HepG2 (cell line): ENCODE data around the gene INO80B. TPM values are rescaled to one million over a fixed set of nuclear protein-coding genes. Genes with fewer than 3 reads are reported as not detected.
A peak's percentile ranks its signal among the peaks of the same experiment; 100 is the strongest.

Experiments used
- ATF4 ChIP-seq, 2 experiments: fragments of 450-650 bp in 1 of 2; sonication (generic) in 1 of 2; formaldehyde crosslinking; IDR thresholded peaks; 2 replicates each; pipeline versions ENCODE4 v1.5.0 to v1.8.0; 2020 to 2022; ENCODE audit warnings: mild to moderate bottlenecking in 1 of 2, missing genetic modification reagents in 1 of 2
- EZH2 ChIP-seq: conservative IDR thresholded peaks from 2 replicates; pipeline ENCODE4 v1.6.1; 2012; ENCODE audit warnings: mild to moderate bottlenecking, low read depth, low read length, moderate library complexity
- HIC2 ChIP-seq: sonication (generic); formaldehyde crosslinking; IDR thresholded peaks from 2 replicates; pipeline ENCODE4 v1.9.0; 2022; ENCODE audit warnings: low read depth, missing genetic modification reagents
- JUNB ChIP-seq: sonication (generic); formaldehyde crosslinking; IDR thresholded peaks from 2 replicates; pipeline ENCODE4 v1.8.0; 2022; ENCODE audit warnings: missing genetic modification reagents, mild to moderate bottlenecking, borderline replicate concordance
- MAFF ChIP-seq: IDR thresholded peaks from 2 replicates; pipeline ENCODE4 v1.6.1; 2011; ENCODE audit warnings: low read depth, low read length, improper control_type of control experiment
- MIER2 ChIP-seq: IDR thresholded peaks from 2 replicates; pipeline ENCODE4 v1.6.1; 2016; ENCODE audit warnings: missing biosample characterization, missing genetic modification reagents
- NFIB ChIP-seq: sonication (generic); formaldehyde crosslinking; IDR thresholded peaks from 2 replicates; pipeline ENCODE4 v1.9.0; 2021; ENCODE audit warnings: missing genetic modification reagents, mild to moderate bottlenecking, borderline replicate concordance
- PITX1 ChIP-seq: sonication (generic); formaldehyde crosslinking; IDR thresholded peaks from 2 replicates; pipeline ENCODE4 v1.5.1; 2020; ENCODE audit warnings: mild to moderate bottlenecking, missing genetic modification reagents
- PLRG1 ChIP-seq: fragments of 450-650 bp; conservative IDR thresholded peaks from 2 replicates; pipeline ENCODE4 v1.6.1; 2016
- PRDM10 ChIP-seq: sonication (generic); formaldehyde crosslinking; IDR thresholded peaks from 2 replicates; pipeline ENCODE4 v1.4.0; 2020; ENCODE audit warnings: low read depth, missing genetic modification reagents
- RBFOX2 ChIP-seq: fragments of 200-400 bp; formaldehyde crosslinking; IDR thresholded peaks from 2 replicates; pipeline ENCODE4 v1.6.1; 2017; ENCODE audit warnings: low read depth, mild to moderate bottlenecking, low read length
- SRY ChIP-seq: sonication (generic); formaldehyde crosslinking; IDR thresholded peaks from 2 replicates; pipeline ENCODE4 v1.8.0; 2022; ENCODE audit warnings: mild to moderate bottlenecking, missing genetic modification reagents
- TEF ChIP-seq: sonication (generic); formaldehyde crosslinking; IDR thresholded peaks from 2 replicates; pipeline ENCODE4 v1.5.0; 2020; ENCODE audit warnings: missing genetic modification reagents
- YEATS2 ChIP-seq: sonication (generic); formaldehyde crosslinking; IDR thresholded peaks from 2 replicates; pipeline ENCODE4 v1.4.0; 2020; ENCODE audit warnings: missing genetic modification reagents, borderline replicate concordance
- ZNF136 ChIP-seq: sonication (generic); formaldehyde crosslinking; IDR thresholded peaks from 2 replicates; pipeline ENCODE4 v1.8.1; 2022; ENCODE audit warnings: low read depth, mild to moderate bottlenecking, moderate library complexity, missing genetic modification reagents
- ZNF256 ChIP-seq: sonication (generic); formaldehyde crosslinking; conservative IDR thresholded peaks from 2 replicates; pipeline ENCODE4 v1.4.0; 2020; ENCODE audit warnings: missing genetic modification reagents
- ZNF292 ChIP-seq: sonication (generic); formaldehyde crosslinking; IDR thresholded peaks from 2 replicates; pipeline ENCODE4 v1.8.1; 2022; ENCODE audit warnings: mild to moderate bottlenecking, low read depth, missing genetic modification reagents, borderline replicate concordance
- ZNF546 ChIP-seq: sonication (generic); formaldehyde crosslinking; conservative IDR thresholded peaks from 2 replicates; pipeline ENCODE4 v1.8.1; 2023; ENCODE audit warnings: mild to moderate bottlenecking, missing genetic modification reagents
- ZNF710 ChIP-seq: sonication (generic); formaldehyde crosslinking; IDR thresholded peaks from 2 replicates; pipeline ENCODE4 v1.5.0; 2020; ENCODE audit warnings: mild to moderate bottlenecking, missing genetic modification reagents, borderline replicate concordance
- ZNF749 ChIP-seq: sonication (generic); formaldehyde crosslinking; IDR thresholded peaks from 2 replicates; pipeline ENCODE4 v1.8.0; 2022; ENCODE audit warnings: mild to moderate bottlenecking, missing genetic modification reagents, moderate library complexity, borderline replicate concordance
- ZSCAN20 ChIP-seq: sonication (generic); formaldehyde crosslinking; IDR thresholded peaks from 2 replicates; pipeline ENCODE4 v1.4.0; 2020; ENCODE audit warnings: missing genetic modification reagents, mild to moderate bottlenecking, borderline replicate concordance
- polyA plus RNA-seq, 8 experiments: library from polyadenylated mRNA; depleted of rRNA in 3 of 8; stranded (reverse) in 7 of 8; unstranded in 1 of 8; fragments of >200 nt; fragmentation: Illumina TruSeq in 4 of 8; extraction: Trizol in 4 of 8; gene quantifications; 2 replicates each; pipeline versions ENCODE4 v1.2.1 to v1.2.3, GENCODE V29; 2011 to 2016; ENCODE audit warnings: low read depth in 4 of 8, missing spikeins in 1 of 8, mixed read lengths in 1 of 8; ENCODE audit not compliant: insufficient read depth in 1 of 8
- total RNA-seq, 5 experiments: library from RNA; depleted of rRNA; stranded (reverse); fragments of >200 nt; fragmentation: Illumina TruSeq; extraction: Trizol; gene quantifications; 2 replicates each; pipeline ENCODE4 v1.2.3, GENCODE V29; 2016; ENCODE audit warnings: low read depth in 1 of 5

The INO80B gene
- total and polyA plus RNA-seq, 2 of the 13 experiments (the other 11 are each of a cell fraction or from before 2014, with no cell fraction given), result 6.2 to 14.5 TPM

GRCh38 chr2:74499267-74499939, 44.5 kb downstream of the INO80B start, which contains the start of gene LBX2 (continued):
- no peak for TF ChIP-seq JUNB (CRISPR knock-in tag)
- TF ChIP-seq MIER2 (CRISPR knock-in tag), result no peak
- TF ChIP-seq PITX1, result peak; percentile 49
- TF ChIP-seq NFIB (CRISPR knock-in tag), result no peak
- TF ChIP-seq ZNF136, result no peak
- no peak for TF ChIP-seq ZSCAN20 (CRISPR knock-in tag)
- no peak; the same call in 1 of the 2 replicates for TF ChIP-seq SRY (CRISPR knock-in tag)
- no peak for TF ChIP-seq ATF4 (CRISPR knock-in tag; IDR thresholded peaks at IDR 0.05)
- TF ChIP-seq ZNF749, result no peak
- TF ChIP-seq PLRG1, result no peak
- no peak for TF ChIP-seq YEATS2 (CRISPR knock-in tag)
- TF ChIP-seq ZNF256 (CRISPR knock-in tag), result no peak
- TF ChIP-seq HIC2 (CRISPR knock-in tag), result no peak
- TF ChIP-seq ZNF292 (CRISPR knock-in tag), result peak; percentile 47
- TF ChIP-seq MAFF, result no peak
- peak; percentile 74 for TF ChIP-seq RBFOX2
- no peak for TF ChIP-seq ZNF546 (CRISPR knock-in tag)
- TF ChIP-seq TEF, result no peak
- TF ChIP-seq EZH2, result no peak
- no peak for TF ChIP-seq ZNF710 (CRISPR knock-in tag)
- no peak for TF ChIP-seq PRDM10 (CRISPR knock-in tag)
